Colon (tissue), 2 donors: ENCODE data around the gene CNNM2.
A peak's percentile ranks its signal among the peaks of the same experiment; 100 is the strongest.
"Not testable (repeated sequence)": the region's sequence is repeated elsewhere in the genome, so short reads cannot be mapped to it uniquely, and the experiment has no call there.

Experiments used
- FAIRE-seq: peaks from 2 replicates; lab custom pipeline; 2012; peaks lifted over from hg19 to GRCh38; lab: Jason Lieb, UNC
- donor health status: control.
- donor health status: control.

Gene CNNM2

GRCh38 chr10:102967123-102967522, 49.0 kb downstream of the CNNM2 start:
- no peak for FAIRE-seq

GRCh38 chr10:102970562-102971340, 52.7 kb downstream of the CNNM2 start:
- FAIRE-seq, result no peak

DNA sequence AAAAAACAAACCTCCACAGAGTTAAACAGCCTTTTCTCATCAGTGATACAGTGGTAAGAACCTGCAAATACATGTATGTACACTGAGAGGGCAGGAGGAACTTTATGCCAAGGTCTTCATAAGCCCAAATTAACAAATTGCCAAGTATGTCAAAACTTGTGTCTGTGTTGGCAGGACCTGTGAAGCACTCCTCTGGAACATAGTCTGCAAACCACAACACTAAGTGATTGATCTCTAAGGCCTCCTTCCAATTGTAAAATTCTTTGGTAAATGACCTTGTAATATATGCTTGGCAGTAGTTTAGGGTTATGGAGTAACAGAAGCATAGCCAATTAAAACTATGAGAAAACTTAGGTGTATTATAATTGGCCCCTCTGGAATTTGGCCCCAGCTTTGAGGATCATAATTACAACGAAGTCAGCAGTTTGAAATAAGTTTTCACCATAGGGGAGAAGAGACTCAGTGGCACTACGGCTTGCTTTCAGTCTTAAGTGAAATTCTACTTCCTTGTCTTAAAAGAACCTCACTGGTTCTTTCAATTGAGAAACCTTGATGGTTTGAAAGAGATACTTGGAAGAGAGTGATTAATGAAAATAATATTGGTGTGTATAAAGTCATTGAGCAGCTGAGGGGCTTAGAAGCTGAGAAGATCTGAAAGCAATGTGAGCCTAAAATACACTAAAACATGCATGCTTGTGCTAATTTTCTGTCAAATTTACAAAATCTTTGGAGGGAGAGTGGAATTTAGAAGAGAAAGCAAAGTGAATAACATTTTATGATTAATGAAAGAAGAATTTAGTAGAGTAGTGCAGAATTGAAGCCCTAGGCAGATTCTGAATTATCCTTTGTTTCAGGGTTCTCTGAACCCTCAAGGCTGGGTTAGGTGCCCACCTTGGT, 57.6 kb downstream of the CNNM2 start:
- FAIRE-seq, result no peak

GRCh38 chr10:102976380-102976726, 58.3 kb downstream of the CNNM2 start:
- FAIRE-seq, result not testable (repeated sequence)

DNA sequence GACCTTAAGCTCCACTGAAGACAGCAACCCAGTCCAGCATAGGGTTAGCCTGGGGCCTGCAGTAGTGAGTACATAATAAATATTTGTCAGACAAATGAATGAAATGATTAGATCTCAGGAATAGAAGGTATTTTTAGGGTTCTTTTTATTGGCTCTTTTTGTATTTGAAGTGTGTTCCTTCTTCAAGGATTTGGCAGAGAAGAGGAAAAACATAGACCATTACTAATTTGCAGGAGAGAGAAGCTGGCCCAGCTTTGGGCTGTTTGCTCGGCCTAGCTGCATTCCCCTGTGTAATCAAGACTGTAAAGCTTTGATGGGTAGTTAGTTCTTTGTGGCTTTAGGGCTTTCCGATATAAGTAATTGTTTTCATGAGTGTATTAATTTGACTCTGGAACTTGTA, 64.2 kb downstream of the CNNM2 start:
- FAIRE-seq, result no peak

- peak; percentile 28 for FAIRE-seq
These were observed 66.0 kb downstream of the CNNM2 start for GRCh38 chr10:102984086-102984485.

GRCh38 chr10:102985811-102986210, 67.7 kb downstream of the CNNM2 start:
- FAIRE-seq, result no peak

DNA sequence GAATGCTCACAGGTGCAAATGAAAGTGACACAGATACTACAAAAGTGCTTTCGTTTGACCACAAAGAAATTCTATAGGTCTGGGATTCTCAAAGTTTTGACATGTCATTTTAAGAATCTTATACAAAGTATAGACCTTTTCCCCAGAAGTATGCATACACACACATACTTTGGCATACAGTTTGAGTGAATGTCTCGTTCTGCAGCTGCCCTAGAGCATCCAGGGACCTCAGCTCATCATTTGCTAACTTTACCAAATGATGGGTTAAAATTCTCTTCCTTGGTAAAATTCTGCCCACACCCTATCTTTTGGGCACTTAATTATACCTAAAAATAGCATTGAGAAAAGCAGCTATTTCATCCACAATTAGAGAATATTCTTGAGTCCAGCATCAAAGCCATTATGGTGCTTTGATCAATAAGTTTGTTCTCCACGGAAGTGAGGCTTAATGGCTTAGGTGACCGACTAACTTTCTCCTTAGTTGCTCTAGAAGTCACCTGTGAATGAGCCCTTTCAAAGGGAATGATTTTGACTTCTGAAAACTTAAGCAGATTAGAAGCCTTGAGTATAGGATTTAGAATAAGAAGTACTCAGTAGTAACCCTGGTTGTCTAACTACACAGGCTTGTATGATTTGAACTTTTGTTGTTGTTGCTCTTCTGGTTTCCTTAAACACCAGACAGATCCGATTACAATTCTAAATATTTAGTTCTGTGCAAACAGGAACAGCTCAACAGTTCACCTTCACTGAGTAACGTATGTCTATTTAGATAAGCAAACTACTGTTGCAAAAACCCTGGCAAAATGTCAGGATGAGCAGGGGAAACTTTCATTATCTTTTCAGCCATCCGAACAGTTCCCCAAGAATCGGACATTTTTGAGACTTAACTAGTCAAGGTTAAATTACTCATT, 70.6 kb downstream of the CNNM2 start:
- FAIRE-seq, result no peak

DNA sequence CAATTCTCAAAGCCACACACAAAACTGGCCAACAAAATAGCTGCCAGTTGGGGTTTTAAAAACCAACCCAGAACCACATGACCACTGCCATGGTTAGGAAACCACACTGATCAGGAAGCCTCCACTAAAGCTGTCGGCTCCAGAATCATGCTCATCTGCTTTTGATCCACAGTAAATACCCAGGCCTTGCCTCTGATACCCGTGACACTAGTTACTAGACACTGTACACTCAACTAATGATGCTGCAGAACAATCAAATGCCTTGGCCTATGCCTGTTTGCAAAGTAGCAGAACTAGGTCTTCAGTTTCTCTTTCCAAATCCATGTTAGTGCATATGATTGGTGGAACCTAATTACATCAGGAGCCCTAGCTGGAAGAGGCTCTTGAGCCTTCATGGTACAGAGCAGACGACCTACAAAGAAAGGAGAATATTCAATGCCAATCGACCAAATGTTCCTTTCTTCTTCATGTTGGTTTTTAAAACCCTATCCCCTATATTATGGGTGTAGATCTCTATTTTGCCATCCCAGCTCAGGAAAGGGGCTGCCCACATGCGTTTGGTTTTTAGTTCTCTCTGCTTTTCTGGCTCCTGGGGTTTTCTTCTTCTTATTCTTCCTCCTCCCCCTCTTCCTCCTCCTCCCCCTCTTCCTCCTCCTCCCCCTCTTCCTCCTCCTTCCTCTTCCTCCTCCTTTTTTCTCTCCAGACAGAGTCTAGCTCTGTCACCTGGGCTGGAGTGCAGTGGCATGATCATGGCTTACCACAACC, 76.6 kb downstream of the CNNM2 start:
- no peak for FAIRE-seq

- FAIRE-seq, result no peak
These were observed 78.8 kb downstream of the CNNM2 start for GRCh38 chr10:102996876-102997275.

- no peak for FAIRE-seq
These were observed 79.9 kb downstream of the CNNM2 start for GRCh38 chr10:102997998-102998397.

- FAIRE-seq, result no peak
These were observed 80.4 kb downstream of the CNNM2 start for GRCh38 chr10:102998399-102998907.

- FAIRE-seq, result not testable (repeated sequence)
These were observed 82.0 kb downstream of the CNNM2 start for GRCh38 chr10:103000050-103000449.

DNA sequence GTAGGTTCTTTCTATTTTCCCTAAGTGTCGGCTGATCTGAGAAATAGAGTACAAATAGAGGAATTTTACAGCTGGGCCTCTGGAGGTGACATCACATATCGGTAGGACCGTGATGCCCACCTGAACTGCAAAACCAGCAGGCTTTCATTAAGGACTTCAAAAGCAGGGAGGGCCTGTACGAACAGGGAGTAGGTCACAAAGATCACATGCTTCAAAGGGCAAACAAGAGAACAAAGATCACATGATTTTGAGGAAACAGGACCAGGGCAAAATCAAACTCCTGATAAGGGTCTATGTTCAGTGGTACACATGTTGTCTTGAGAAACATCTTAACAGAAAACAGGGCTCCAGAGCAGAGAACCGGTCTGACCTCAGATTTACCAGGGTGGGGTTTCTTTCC, 88.9 kb downstream of the CNNM2 start:
- FAIRE-seq, result no peak

DNA sequence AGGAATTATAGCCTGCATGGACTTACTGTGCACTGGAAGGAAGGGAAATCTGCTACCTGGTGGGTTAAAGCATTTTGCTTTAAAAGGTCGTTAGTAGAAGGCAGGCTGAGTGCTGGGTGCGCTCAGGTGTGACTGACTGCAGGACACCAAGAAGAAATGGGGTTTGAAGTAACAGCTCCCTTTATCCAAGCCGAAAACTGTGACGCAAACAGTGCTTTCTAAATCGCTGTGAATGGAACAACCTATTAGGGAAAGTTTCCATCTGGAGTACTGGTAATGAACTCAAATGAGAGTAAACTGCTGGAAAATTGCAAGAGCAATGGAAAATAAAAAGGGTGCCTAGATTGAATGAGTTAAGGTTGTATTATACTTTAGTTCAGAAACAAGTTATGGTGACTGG, 95.3 kb downstream of the CNNM2 start:
- FAIRE-seq, result no peak

- no peak for FAIRE-seq
These were observed 101.3 kb downstream of the CNNM2 start for GRCh38 chr10:103019425-103019824.

DNA sequence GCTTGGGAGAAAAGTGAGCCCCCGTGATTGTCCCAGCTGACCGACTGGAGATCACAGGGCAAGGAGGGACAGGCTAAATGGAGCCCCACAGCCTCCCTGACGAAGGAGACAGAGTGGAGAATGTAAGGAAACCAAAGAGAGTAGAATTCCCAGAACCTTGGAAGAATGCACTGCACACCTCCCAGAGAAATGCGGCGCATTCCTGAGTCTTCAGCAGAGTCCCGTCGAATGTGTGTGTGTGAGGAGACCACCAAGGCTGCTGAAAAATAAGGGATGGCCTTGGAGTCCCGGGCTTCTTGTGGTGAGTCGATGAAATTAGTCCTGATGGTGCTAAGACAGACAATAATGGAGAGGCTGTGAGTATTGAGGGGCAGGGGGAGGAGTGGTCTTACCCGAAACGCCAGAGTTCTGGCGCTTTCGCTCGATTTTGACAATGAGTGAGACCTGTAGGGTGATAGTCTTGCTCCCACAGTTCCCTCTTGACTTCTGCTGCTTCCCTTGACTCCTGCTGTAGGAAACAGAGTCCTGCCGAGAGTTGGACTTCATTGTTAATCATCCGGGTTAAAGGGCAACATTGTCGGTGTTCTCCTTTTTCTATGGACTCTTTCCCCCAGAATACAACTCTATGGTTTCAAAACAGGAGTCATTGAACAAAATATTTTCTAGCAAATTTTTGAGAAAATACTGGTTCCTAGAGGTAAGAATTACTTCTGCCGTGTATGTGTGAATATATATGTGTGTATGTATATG, 103.2 kb downstream of the CNNM2 start:
- FAIRE-seq, result no peak

DNA sequence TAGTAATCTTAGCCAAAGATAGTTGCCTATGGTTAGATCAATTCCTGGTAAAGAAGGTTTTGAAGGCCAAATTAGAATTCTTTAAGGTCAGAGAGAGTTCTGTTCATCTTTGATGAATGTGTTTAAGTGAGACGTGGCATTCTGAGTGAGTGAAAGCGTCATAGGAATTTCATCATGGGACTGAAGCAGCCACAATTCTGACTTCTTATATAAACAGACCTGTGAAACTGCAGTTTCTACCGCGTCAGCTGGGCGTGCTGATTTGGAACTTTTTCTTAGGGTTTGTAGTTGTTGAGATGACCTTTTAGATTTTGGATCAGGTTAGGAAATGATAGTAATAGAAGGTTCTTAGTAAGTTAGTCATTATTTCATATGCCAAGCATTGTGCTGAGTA, 103.8 kb downstream of the CNNM2 start:
- no peak for FAIRE-seq

DNA sequence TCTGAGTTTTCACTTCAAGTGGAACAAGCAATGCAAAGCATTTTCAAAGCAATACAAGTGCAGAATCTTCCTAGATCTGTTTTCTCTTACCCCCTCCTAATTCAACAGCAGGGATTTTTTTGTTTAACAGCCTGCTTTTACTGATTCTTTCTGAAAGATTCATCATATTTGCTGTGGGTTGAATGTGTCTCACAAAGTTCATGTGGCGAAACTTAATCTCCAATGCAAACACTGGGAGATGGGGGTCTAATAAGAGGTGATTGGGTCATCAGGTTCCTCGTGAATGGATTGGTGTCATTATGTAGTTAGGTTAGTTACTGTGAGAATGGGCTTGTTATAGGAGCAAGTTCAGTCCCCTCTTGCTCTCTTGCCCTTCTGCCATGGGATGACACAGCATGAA, 107.6 kb downstream of the CNNM2 start:
- no peak for FAIRE-seq

- no peak for FAIRE-seq
These were observed 120.5 kb downstream of the CNNM2 start for GRCh38 chr10:103038570-103038969.

DNA sequence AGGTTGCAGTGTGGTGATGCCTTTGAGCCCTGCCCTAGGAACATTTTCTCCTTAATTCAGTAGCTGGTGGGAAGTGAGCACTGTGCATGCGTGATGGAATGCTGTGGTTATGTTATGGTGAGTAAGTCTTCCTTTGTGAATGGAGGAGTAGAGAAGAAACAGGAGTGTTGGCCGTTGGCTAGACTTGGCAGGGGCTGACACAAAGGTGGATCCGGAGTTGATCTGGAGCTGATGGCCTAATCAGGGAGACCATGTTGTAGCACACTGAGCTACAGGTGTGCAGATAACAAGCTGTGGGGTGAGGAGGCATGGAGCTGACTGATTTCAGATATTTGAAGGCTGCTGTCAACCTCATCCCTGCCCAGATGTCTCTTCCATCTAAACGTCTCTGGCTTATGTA, 122.3 kb downstream of the CNNM2 start:
- FAIRE-seq, result no peak
